Measurements from ENCODE around the gene KLF15. TPM values are rescaled to one million over a fixed set of nuclear protein-coding genes. Genes with fewer than 3 reads are reported as not detected.

The KLF15 gene
- polyA plus RNA-seq, 1 donor (not counting 4 experiments of a cell fraction or from before 2014, with no cell fraction given), result 0.03 TPM

- Histone ChIP-seq H3K9ac (ENCODE audit: control insufficient read depth, extremely low read depth, insufficient read depth, low read length) (no peak overlapping the region), H3K79me2 (ENCODE audit: control insufficient read depth, insufficient read depth, low read length) (no peaks in the 10 kb centered on the region), H3K4me1 (ENCODE audit: control insufficient read depth, extremely low read depth, insufficient read depth, low read length) (no peaks in the 10 kb centered on the region), H2AFZ (ENCODE audit: control insufficient read depth, low read length) (no peak overlapping the region), H3K4me3 (ENCODE audit: control insufficient read depth in 2 of 3, extremely low read depth in 1 of 3, insufficient read depth in 2 of 3, low read depth in 1 of 3, low read length in 3 of 3) (no peak overlapping the region), H3K27ac (ENCODE audit: control insufficient read depth, insufficient read depth, low read length) (no peak overlapping the region), H4K20me1 (ENCODE audit: control insufficient read depth, extremely low read depth, insufficient read depth, low read length) (no peaks in the 10 kb centered on the region), H3K27me3 (ENCODE audit: control insufficient read depth, extremely low read depth, insufficient read depth, low read length) (peaks cover 28% of the 10 kb centered on the region), H3K9me1 (ENCODE audit: control insufficient read depth, extremely low read depth, insufficient read depth, low read length) (no peaks in the 10 kb centered on the region), H3K9me3 (ENCODE audit: control insufficient read depth, low read depth, low read length) (no peaks in the 10 kb centered on the region), H3K36me3 (ENCODE audit: control insufficient read depth in 2 of 2, extremely low read depth in 1 of 2, insufficient read depth in 2 of 2, low read length in 2 of 2) (no peaks in the 10 kb centered on the region), H3K4me2 (ENCODE audit: control insufficient read depth, extremely low read depth, insufficient read depth, low read depth, low read length) (no peak overlapping the region)
- dilution Hi-C loops (cut with MboI; ENCODE audit: extremely low pct_ligation_motif_present, low sequenced_read_pairs), result no loop called here
- DNase-seq (ENCODE audit: low read depth, low spot score) (no peak), FAIRE-seq (no peak)
- TF ChIP-seq, protein P1, sequence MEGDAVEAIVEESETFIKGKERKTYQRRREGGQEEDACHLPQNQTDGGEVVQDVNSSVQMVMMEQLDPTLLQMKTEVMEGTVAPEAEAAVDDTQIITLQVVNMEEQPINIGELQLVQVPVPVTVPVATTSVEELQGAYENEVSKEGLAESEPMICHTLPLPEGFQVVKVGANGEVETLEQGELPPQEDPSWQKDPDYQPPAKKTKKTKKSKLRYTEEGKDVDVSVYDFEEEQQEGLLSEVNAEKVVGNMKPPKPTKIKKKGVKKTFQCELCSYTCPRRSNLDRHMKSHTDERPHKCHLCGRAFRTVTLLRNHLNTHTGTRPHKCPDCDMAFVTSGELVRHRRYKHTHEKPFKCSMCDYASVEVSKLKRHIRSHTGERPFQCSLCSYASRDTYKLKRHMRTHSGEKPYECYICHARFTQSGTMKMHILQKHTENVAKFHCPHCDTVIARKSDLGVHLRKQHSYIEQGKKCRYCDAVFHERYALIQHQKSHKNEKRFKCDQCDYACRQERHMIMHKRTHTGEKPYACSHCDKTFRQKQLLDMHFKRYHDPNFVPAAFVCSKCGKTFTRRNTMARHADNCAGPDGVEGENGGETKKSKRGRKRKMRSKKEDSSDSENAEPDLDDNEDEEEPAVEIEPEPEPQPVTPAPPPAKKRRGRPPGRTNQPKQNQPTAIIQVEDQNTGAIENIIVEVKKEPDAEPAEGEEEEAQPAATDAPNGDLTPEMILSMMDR (optimal IDR thresholded peaks at IDR 0.05 in 1 of 3, IDR thresholded peaks at IDR 0.05 in 1 of 3, conservative IDR thresholded peaks at IDR 0.05 in 1 of 3; ENCODE audit: extremely low read depth in 1 of 3, insufficient read depth in 2 of 3, low read length in 3 of 3), result no peak
- TF ChIP-seq EZH2 (IDR thresholded peaks at IDR 0.05; ENCODE audit: low read length), result no peak
Observed at GRCh38 chr3:126397610-126398422, 40.6 kb upstream of the KLF15 start.

- Histone ChIP-seq H3K9me1 (ENCODE audit: control insufficient read depth, extremely low read depth, insufficient read depth, low read length) (no peaks in the 10 kb centered on the region), H3K9me3 (ENCODE audit: control insufficient read depth, low read depth, low read length) (no peaks in the 10 kb centered on the region), H2AFZ (ENCODE audit: control insufficient read depth, low read length) (no peak overlapping the region), H3K4me3 (ENCODE audit: control insufficient read depth in 2 of 3, extremely low read depth in 1 of 3, insufficient read depth in 2 of 3, low read depth in 1 of 3, low read length in 3 of 3) (no peak overlapping the region), H3K27me3 (ENCODE audit: control insufficient read depth, extremely low read depth, insufficient read depth, low read length) (peaks cover 40% of the 10 kb centered on the region), H3K79me2 (ENCODE audit: control insufficient read depth, insufficient read depth, low read length) (no peaks in the 10 kb centered on the region), H3K9ac (ENCODE audit: control insufficient read depth, extremely low read depth, insufficient read depth, low read length) (no peak overlapping the region), H4K20me1 (ENCODE audit: control insufficient read depth, extremely low read depth, insufficient read depth, low read length) (no peaks in the 10 kb centered on the region), H3K4me2 (ENCODE audit: control insufficient read depth, extremely low read depth, insufficient read depth, low read depth, low read length) (no peak overlapping the region), H3K36me3 (ENCODE audit: control insufficient read depth in 2 of 2, extremely low read depth in 1 of 2, insufficient read depth in 2 of 2, low read length in 2 of 2) (no peaks in the 10 kb centered on the region), H3K27ac (ENCODE audit: control insufficient read depth, insufficient read depth, low read length) (no peak overlapping the region), H3K4me1 (ENCODE audit: control insufficient read depth, extremely low read depth, insufficient read depth, low read length) (no peaks in the 10 kb centered on the region)
- TF ChIP-seq, protein P1 (optimal IDR thresholded peaks at IDR 0.05 in 1 of 3, IDR thresholded peaks at IDR 0.05 in 1 of 3, conservative IDR thresholded peaks at IDR 0.05 in 1 of 3; ENCODE audit: extremely low read depth in 1 of 3, insufficient read depth in 2 of 3, low read length in 3 of 3), result no peak
- TF ChIP-seq EZH2 (IDR thresholded peaks at IDR 0.05; ENCODE audit: low read length), result no peak
- DNase-seq (ENCODE audit: low read depth, low spot score), result no peak
- no peak for FAIRE-seq
- dilution Hi-C loops (cut with MboI; ENCODE audit: extremely low pct_ligation_motif_present, low sequenced_read_pairs), result no loop called here
Observed at GRCh38 chr3:126396536-126396935, 39.3 kb upstream of the KLF15 start.
